LNCaP clone FGC (cell line): Measurements from ENCODE around the gene CDH12.
A peak's percentile ranks its signal among the peaks of the same experiment; 100 is the strongest.

Experiments
- DNase-seq: peaks from one replicate; pipeline ENCODE4 v3.0.0-alpha.2; 2011; ENCODE audit warnings: low read depth
- H3K4me3 ChIP-seq: 2 replicates; pipeline ENCODE4 v1.5.1; 2011; ENCODE audit warnings: mild to moderate bottlenecking, low read depth, low read length, control low read depth
- TF ChIP-seq, protein P1 (sequence below): IDR thresholded peaks from 2 replicates; pipeline ENCODE4 v1.5.1; 2012; ENCODE audit warnings: mild to moderate bottlenecking; ENCODE audit not compliant: control insufficient read depth, insufficient read depth; ENCODE audit errors: extremely low read depth

CDH12 gene

DNA sequence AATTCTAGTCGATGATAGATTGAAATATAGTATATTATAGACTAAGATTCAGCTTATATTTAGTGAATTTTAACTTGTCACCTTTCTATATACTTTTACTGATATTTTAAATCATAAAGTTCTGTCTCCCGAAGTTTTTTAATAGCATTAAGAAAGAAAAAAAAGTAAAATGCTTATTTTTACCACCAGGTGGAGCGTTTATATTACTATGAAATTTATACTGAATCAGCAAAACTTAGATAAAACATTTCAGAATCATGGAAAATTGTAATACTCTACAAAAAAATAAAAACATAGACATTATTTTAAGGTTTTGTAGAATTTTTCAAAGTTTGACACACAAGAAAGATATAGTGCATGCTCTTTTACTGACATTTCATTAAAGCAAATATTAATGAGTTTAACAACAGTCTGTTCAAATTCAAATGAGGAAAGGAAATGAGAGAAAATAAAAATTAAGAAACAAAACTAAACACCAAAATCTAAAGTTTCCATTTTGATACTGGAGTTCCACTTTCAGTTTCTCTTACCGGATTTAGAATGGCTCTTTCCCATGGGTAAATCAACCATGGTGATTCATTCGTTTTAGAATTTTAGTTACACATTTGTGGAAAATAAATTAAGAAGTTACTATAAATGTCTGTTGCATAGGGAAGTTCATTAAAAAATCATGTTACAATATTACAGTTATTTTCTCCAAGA, 1035.3 kb downstream of the CDH12 start:
- DNase-seq, result no peak
- no peak overlapping the region for H3K4me3 ChIP-seq
- TF ChIP-seq, protein P1, sequence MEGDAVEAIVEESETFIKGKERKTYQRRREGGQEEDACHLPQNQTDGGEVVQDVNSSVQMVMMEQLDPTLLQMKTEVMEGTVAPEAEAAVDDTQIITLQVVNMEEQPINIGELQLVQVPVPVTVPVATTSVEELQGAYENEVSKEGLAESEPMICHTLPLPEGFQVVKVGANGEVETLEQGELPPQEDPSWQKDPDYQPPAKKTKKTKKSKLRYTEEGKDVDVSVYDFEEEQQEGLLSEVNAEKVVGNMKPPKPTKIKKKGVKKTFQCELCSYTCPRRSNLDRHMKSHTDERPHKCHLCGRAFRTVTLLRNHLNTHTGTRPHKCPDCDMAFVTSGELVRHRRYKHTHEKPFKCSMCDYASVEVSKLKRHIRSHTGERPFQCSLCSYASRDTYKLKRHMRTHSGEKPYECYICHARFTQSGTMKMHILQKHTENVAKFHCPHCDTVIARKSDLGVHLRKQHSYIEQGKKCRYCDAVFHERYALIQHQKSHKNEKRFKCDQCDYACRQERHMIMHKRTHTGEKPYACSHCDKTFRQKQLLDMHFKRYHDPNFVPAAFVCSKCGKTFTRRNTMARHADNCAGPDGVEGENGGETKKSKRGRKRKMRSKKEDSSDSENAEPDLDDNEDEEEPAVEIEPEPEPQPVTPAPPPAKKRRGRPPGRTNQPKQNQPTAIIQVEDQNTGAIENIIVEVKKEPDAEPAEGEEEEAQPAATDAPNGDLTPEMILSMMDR, result peak; percentile 29

DNA sequence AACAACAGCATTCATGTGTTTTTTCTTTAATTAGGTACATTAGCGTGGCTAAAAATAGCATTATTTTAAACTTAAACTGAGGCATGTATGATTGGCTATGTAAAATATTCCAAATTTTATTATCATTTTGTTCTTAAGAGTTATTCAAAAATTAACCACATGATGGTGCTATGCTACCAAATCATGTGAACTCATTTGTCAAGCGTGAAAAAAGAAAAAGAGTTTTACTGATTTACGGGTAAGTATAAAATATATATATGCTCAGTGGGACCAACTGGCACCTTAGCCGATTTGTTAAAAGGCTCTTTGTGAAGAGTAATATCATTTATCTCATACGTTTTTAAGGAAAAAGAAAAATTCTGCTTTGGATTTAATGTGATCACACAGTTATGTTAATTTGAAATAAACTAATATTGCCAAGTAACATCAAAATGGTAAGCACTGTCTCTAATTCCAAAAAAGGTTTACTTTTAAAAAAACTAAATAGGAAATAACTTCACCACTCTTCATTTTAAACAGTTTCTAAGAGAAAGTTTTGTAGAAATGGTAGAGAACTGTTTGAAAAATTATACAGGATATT, 1042.3 kb downstream of the CDH12 start:
- TF ChIP-seq, protein P1, result peak; percentile 43
- H3K4me3 ChIP-seq, result no peak overlapping the region
- DNase-seq, result no peak

DNA sequence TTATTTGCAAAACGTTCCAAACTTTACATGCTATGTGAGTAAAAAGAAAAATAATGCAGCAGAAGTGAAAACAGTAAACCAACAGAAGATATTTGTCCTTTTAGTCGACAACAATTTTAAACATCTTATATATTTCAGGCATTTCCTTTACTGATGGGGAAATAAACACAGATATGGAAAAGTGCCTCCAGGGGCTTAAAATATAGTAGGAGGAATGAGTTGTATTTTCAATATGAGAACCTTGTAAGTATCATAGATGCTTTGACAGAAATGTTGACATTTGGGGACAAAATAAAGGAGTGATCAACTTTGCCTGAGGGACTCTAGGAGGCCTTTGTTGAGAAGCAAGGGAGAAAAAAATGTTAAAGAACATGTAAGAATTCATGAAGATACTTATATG, 1043.5 kb downstream of the CDH12 start:
- no peak for DNase-seq
- TF ChIP-seq, protein P1, result no peak
- H3K4me3 ChIP-seq, result no peak overlapping the region

DNA sequence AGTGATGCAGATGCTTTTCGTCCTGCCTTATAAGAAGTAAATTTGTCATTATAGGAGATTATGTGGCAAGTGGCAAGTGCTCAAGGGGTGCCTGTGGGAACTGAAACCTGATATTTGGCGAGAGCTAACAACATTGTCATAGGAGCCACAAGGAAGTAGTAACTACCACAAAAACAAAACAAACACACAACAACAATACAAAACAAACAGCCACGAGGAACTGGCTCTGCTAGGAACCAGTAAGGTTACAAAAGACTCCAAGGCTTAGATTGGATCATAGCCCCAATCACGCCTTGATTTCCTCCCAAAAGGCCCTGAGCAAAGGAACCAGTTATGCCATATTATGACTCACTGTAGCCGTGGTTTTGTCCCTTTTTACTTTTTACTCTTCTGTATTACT, 1045.2 kb downstream of the CDH12 start:
- no peak overlapping the region for H3K4me3 ChIP-seq
- peak; percentile 63 for DNase-seq
- TF ChIP-seq, protein P1, result no peak

DNA sequence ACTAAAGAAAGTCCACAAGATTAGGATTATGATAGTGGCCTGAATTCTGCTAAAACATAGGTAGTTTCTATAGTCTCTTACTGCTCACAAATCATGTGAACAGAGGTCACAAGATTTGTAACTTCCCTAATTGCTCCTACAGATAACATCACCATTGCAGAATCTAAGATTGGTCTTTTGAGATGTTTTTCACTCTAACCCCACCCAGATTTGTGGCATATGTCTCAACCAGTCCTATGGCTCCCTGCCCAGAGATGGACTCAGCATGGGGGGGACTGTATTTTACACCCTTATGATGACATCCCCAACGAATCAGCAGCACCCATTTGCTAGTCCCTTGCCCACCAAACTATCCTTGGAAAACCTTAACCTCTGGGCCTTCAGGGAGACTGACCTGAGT, 1046.2 kb downstream of the CDH12 start:
- no peak for DNase-seq
- no peak overlapping the region for H3K4me3 ChIP-seq
- TF ChIP-seq, protein P1, result no peak

DNA sequence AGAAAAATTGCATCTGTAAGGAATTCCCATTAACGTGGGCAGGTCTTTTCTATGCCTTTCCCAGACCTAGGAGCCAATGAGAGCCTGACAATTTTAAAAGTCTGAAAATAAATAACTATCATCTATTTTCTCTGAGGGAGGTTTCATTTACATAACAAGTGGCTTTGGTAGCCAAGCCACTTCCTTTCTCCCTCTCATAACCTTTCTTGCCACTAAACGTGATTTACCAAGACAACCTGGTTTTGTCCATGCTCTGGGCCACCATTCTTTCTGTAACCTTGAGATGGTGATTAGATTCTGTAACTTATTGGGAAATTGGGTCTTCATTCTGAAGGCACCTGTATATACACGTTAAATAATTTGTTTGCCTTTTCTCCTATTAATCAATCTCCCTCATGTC, 1046.9 kb downstream of the CDH12 start:
- H3K4me3 ChIP-seq, result no peak overlapping the region
- DNase-seq, result no peak
- TF ChIP-seq, protein P1, result no peak
